Muscle of leg (tissue), 11 donors: ENCODE results near the gene MST1. TPM values are rescaled to one million over a fixed set of nuclear protein-coding genes. Genes with fewer than 3 reads are reported as not detected.

ENCODE experiments used
- DNase-seq: peaks from one replicate; pipeline ENCODE4 v3.0.0; 2013
- H3K27ac ChIP-seq: one replicate; pipeline ENCODE4 v1.5.1; 2013; ENCODE audit warnings: mild to moderate bottlenecking, low read length, control low read depth
- H3K27me3 ChIP-seq: one replicate; pipeline ENCODE4 v1.6.1; 2013; ENCODE audit warnings: low read length; ENCODE audit not compliant: control insufficient read depth, insufficient read depth
- H3K36me3 ChIP-seq: one replicate; pipeline ENCODE4 v1.6.1; 2013; ENCODE audit warnings: low read length; ENCODE audit not compliant: control insufficient read depth, insufficient read depth
- H3K4me1 ChIP-seq: one replicate; pipeline ENCODE4 v1.6.1; 2013; ENCODE audit warnings: low read length; ENCODE audit not compliant: control insufficient read depth, insufficient read depth
- H3K4me3 ChIP-seq: one replicate; pipeline ENCODE4 v1.5.1; 2013; ENCODE audit warnings: low read length, control low read depth
- H3K9me3 ChIP-seq: replicated peaks from 2 replicates; pipeline ENCODE4 v1.6.1; 2013; ENCODE audit warnings: low read depth, low read length; ENCODE audit not compliant: control insufficient read depth
- WGBS: methylation state at CpG from one replicate; pipeline ENCODE4 v1.1.5; 2013; ENCODE audit warnings: missing lambda C conversion rate; ENCODE audit not compliant: insufficient coverage; 5-methylcytosine and 5-hydroxymethylcytosine counted together
- polyA plus RNA-seq, 8 donors: library from polyadenylated mRNA; unstranded; fragments of 120-200 nt; gene quantifications; one replicate each; pipeline versions ENCODE4 v1.2.1 to v1.2.3, GENCODE V29; 2013; ENCODE audit warnings: inconsistent platforms in 1 of 8, low replicate concordance in 1 of 8; ENCODE audit not compliant: insufficient read length in 8 of 8, insufficient read depth in 1 of 8
- total RNA-seq: library from RNA; stranded (reverse); fragments of 120-200 nt; gene quantifications from one replicate; pipeline ENCODE4 v1.2.4, GENCODE V29; 2013

Gene MST1
- total and polyA plus RNA-seq, 9 donors = 7.0 to 30.3 (median 9.8) TPM

DNA sequence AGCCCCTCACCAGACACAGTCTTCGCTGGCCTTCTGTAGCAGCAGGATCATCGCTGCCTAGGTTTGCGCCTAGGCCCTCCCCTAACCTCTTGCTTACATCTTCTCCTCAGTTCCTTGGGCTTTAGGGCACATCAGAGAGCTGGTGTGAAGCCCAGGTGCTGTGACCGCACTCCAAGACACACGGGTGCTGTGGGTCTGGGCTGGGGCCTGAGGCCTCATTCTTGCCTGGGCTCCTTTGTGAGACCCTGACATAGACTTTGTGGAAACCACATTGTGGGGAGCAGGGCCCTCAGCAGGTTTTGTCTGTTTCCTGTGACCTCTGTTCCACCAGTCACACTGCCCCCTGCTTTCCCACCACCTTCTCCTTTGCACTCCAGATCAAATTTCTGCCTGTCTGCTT is 22.2 kb upstream of the MST1 start:
- H3K27ac ChIP-seq = no peak overlapping the region
- H3K4me1 ChIP-seq = no peaks in the 10 kb centered on the region
- 84% methylated on average over 5 of the region's 5 CpGs for WGBS
- no peak for DNase-seq
- H3K4me3 ChIP-seq = no peak overlapping the region
- H3K36me3 ChIP-seq = peaks cover 26% of the 10 kb centered on the region
- no peaks in the 10 kb centered on the region for H3K27me3 ChIP-seq
- H3K9me3 ChIP-seq = no peaks in the 10 kb centered on the region

DNA sequence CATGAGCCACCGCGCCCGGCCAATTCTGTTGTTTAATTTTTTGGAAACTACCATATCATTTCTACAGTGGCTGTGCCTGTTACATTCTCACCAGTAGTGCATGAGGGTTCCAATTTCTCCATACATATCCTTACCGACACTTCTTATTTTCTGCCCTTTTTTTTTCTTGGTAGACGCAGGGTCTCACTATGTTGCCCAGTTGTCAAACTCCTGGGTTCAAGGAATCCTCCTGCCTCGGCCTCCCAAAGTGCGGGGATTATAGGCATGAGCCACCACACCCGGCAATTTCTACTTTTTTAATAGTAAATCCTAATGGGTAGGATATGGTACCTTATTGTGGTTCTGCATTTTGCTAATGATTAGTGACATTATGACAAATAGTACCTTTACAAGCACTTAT is 20.6 kb upstream of the MST1 start:
- no peak for DNase-seq
- H3K27me3 ChIP-seq = no peaks in the 10 kb centered on the region
- peaks cover 30% of the 10 kb centered on the region for H3K36me3 ChIP-seq
- H3K4me1 ChIP-seq = no peaks in the 10 kb centered on the region
- WGBS = 85% methylated on average over 4 of the region's 8 CpGs
- H3K27ac ChIP-seq = no peak overlapping the region
- H3K4me3 ChIP-seq = no peak overlapping the region
- no peaks in the 10 kb centered on the region for H3K9me3 ChIP-seq

DNA sequence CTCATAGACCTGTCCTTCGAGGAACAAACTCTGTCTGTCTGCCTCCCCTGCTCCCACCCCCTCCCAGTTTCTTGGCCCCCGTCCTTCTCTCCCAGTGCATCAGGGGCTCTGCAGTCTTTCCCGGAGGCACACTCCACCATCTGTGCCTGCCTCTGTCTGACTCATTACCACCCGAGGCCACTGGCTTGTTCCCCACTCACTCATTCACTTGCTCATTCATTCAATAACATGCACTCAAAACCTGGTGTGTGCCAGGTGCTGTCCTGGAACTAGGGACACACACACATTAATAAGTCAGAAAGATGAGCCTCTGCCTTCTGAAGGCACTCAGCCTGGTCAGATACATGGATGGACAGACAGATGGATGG is 17.8 kb upstream of the MST1 start:
- no peaks in the 10 kb centered on the region for H3K4me1 ChIP-seq
- H3K27me3 ChIP-seq = no peaks in the 10 kb centered on the region
- peaks cover 47% of the 10 kb centered on the region for H3K36me3 ChIP-seq
- DNase-seq = no peak
- no peaks in the 10 kb centered on the region for H3K9me3 ChIP-seq
- H3K27ac ChIP-seq = no peak overlapping the region
- WGBS = 72% methylated on average over 4 of the region's 4 CpGs
- H3K4me3 ChIP-seq = no peak overlapping the region

DNA sequence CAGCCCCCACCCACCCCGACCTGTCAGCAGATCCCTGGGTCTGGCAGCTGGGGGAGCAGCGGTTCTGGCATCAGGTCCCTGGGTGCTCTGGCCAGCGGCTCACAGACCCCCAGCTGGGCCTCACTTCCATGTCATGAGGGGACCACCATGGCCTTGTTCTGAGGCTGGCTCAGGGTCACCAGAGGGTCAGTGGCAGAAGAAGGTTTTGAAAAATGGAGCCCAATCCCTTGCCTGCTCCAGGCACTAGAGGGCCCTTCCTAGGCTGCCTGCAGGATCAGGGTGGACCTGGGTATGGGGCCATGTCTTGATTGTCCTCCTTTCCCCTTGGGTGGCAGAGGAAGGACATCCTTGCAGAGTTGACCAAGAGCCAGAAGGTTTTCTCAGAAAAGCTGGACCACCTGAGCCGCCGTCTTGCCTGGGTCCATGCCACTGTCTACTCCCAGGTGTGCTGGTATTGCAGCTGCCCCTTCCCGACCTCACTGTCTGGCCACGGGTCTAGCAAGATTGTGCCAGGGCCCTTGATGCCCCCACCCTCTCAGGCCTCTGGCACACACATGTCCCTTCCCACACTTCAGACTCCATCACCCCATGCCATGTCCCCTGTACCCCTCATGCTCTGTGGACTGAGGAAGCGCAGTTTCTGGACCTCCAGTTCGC is 17.3 kb upstream of the MST1 start:
- 96% methylated on average over 9 of the region's 9 CpGs for WGBS
- Histone ChIP-seq H3K4me1 (no peaks in the 10 kb centered on the region), H3K4me3 (no peak overlapping the region), H3K36me3 (peaks cover 51% of the 10 kb centered on the region), H3K27ac (no peak overlapping the region), H3K27me3 (no peaks in the 10 kb centered on the region), H3K9me3 (no peaks in the 10 kb centered on the region)
- DNase-seq = no peak

DNA sequence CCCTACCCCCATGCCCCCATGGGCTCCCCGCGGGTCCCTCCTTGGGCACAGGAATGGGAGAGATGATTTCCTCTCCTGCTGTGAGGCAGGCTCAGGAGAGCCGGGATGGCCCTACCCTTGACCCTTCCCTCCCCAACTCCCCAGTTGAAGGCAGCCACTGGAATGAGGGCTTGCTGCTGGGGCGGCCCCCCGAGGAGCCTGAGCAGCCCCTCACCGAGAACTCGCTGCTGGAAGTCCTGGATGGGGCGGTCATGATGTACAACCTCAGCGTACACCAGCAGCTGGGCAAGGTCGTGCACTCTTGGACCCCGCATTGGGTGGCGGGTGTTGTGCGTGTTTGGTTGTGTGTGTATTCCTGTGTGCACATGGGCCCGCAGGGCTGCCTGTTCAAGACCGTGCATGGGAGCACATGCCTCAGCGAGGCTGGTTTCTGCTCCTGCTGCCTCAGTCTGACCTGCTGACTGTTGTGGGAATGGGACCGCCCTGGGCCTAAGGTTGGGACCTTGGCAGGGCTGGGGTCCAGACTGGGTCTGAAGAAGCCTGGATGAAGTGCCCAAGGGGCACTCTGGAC is 16.2 kb upstream of the MST1 start:
- DNase-seq = no peak
- H3K27ac ChIP-seq = no peak overlapping the region
- WGBS = 90% methylated on average over 14 of the region's 17 CpGs
- H3K27me3 ChIP-seq = no peaks in the 10 kb centered on the region
- no peaks in the 10 kb centered on the region for H3K4me1 ChIP-seq
- H3K36me3 ChIP-seq = peaks cover 62% of the 10 kb centered on the region
- H3K4me3 ChIP-seq = no peak overlapping the region
- no peaks in the 10 kb centered on the region for H3K9me3 ChIP-seq

DNA sequence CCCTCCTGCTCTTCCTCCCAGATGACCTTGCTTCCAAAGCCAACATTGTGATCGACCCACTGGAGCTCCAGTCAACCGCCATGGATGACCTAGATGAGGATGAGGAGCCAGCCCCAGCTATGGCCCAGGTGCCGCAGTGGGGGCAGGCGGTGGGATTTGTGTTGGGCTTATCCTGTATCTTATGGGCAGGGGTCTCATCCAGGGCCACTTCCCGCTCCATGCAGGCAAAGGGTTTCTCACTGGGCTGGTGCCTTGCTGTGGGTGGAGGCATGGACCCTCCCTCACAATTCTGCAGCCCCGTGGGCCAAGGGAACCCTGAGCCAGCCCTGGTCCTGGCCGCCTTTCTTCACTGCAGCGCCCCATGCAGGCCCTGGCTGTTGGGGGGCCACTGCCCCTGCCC is 15.4 kb upstream of the MST1 start:
- WGBS = 94% methylated on average over 7 of the region's 8 CpGs
- no peak overlapping the region for H3K27ac ChIP-seq
- H3K9me3 ChIP-seq = no peaks in the 10 kb centered on the region
- peaks cover 71% of the 10 kb centered on the region for H3K36me3 ChIP-seq
- H3K27me3 ChIP-seq = no peaks in the 10 kb centered on the region
- H3K4me1 ChIP-seq = no peaks in the 10 kb centered on the region
- no peak overlapping the region for H3K4me3 ChIP-seq
- no peak for DNase-seq

DNA sequence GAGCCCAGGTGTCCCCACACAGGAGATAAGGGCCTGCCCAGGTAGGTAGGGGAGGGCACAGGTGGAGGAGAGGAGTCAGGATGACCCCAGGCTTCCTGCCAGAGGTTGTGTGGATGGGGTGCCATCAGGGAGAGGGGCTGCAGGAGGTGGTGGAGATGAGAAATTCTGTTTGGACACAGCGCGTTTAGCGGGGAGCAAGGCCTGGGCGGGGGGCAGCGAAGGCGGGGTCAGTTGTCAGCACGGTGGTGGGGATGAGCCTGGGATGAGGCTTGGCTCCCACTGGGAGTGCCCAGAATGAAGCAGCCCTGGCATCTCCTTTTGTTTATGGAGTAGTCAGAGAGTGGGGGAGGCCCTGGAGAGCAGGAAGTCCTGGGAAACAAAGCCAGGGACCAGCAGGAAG is 14.7 kb upstream of the MST1 start:
- Histone ChIP-seq H3K4me1 (no peaks in the 10 kb centered on the region), H3K36me3 (peaks cover 74% of the 10 kb centered on the region), H3K9me3 (no peaks in the 10 kb centered on the region), H3K27ac (no peak overlapping the region), H3K27me3 (no peaks in the 10 kb centered on the region), H3K4me3 (no peak overlapping the region)
- DNase-seq = no peak
- WGBS = 83% methylated on average over 4 of the region's 7 CpGs

DNA sequence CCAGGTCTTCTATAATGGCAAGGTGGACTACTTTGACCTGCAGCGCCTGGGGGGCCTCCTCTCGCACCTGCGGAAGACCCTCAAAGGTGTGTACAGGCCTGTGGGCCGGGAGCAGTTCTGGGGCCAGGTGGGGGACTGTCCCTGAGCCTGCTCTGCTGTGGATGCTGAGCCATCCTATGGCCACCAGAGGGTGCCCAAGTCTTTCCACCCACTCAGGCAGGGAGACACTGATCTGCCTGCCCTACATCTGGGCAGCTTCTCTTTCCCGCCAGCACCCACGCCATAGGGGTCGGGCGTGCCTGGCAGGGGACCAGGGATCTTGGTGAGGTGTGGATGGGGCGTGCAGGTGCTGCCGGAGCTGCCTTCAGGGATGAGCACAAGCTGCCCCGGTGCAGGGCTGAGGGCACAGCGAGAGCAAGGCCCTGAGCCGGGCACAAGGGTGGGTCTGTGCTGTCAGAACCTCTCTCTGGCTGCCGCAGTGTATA is 14.2 kb upstream of the MST1 start:
- peak; percentile 63 for DNase-seq
- Histone ChIP-seq H3K9me3 (no peaks in the 10 kb centered on the region), H3K4me1 (no peaks in the 10 kb centered on the region), H3K27ac (no peak overlapping the region), H3K4me3 (no peak overlapping the region), H3K27me3 (no peaks in the 10 kb centered on the region), H3K36me3 (peaks cover 78% of the 10 kb centered on the region)
- 82% methylated on average over 10 of the region's 14 CpGs for WGBS

DNA sequence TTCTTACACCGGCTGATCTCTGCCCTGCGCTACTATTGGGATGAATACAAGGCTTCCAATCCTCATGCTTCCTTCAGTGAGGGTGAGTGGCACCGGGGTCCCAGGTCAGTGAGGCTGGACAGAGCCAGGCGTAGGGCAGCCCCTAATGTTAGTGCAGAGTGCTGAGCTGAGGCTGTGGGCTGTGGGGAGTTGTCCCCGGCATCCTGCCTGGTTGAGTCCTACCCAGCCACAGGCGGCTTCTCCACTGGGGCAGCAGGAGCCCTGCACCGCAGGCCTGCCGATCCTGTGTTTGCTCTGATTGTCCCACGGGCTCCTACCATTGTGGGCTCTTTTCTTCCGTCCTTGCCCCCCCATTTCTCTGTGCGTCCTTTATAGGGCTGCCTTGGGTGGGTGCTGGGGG is 13.4 kb upstream of the MST1 start:
- H3K9me3 ChIP-seq = no peaks in the 10 kb centered on the region
- H3K4me1 ChIP-seq = no peaks in the 10 kb centered on the region
- H3K36me3 ChIP-seq = peaks cover 86% of the 10 kb centered on the region
- no peak overlapping the region for H3K27ac ChIP-seq
- H3K4me3 ChIP-seq = no peak overlapping the region
- H3K27me3 ChIP-seq = no peaks in the 10 kb centered on the region
- WGBS = 94% methylated on average over 8 of the region's 11 CpGs
- no peak for DNase-seq

DNA sequence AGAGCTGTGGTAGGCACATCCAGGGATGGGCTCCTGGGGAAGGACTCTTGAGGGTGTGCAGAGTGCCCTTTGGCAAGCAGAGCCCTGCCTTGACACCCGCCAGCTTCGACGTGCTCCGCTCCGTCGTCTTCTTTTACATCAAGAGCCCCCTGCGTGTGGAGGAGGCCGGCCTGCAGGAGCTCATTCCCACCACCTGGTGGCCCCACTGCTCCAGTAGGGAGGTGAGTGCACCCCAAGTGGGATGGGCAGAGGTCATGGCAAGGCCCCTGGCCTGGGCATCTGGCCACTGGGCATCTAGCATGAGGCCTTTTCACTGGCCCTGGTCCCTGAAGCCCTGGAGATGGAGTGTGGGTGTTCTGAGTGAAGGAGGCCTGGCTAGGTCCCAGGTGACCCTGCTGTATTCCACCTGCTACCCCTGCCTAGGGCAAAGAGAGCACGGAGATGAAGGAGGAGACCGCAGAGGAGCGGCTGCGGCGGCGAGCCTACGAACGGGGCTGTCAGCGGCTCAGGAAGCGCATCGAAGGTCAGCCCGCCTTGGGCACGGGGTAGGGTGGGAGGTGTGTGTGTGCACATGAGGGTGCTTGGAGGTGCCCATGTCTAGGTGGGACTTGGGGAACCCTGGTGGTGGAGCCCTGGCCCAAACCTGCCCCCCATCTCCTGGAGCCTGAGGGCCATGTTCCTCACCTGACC is 12.3 kb upstream of the MST1 start:
- 78% methylated on average over 19 of the region's 21 CpGs for WGBS

More for the DNA sequence above, 12.3 kb upstream of the MST1 start:
- DNase-seq = no peak
- Histone ChIP-seq H3K27me3 (no peaks in the 10 kb centered on the region), H3K36me3 (peaks cover 90% of the 10 kb centered on the region), H3K4me1 (no peaks in the 10 kb centered on the region), H3K4me3 (no peak overlapping the region), H3K27ac (no peak overlapping the region), H3K9me3 (no peaks in the 10 kb centered on the region)
